Measurements from ENCODE around the gene NFKBIL1. TPM values are rescaled to one million over a fixed set of nuclear protein-coding genes. Genes with fewer than 3 reads are reported as not detected.

Gene NFKBIL1
- total RNA-seq, 1 experiment from 2014 or later: 34.2 TPM

- Histone ChIP-seq H3K4me3 (ENCODE audit: insufficient read depth, low read depth, low read length) (no peak overlapping the region), H3K27me3 (ENCODE audit: control insufficient read depth, insufficient read depth, low read length) (no peaks in the 10 kb centered on the region), H3K36me3 (replicated peaks; ENCODE audit: control insufficient read depth, insufficient read depth, low read length) (no peaks in the 10 kb centered on the region)
- peak; percentile 48 for DNase-seq
Observed at GRCh38 chr6:31597006-31597405, 49.6 kb downstream of the NFKBIL1 start.

DNA sequence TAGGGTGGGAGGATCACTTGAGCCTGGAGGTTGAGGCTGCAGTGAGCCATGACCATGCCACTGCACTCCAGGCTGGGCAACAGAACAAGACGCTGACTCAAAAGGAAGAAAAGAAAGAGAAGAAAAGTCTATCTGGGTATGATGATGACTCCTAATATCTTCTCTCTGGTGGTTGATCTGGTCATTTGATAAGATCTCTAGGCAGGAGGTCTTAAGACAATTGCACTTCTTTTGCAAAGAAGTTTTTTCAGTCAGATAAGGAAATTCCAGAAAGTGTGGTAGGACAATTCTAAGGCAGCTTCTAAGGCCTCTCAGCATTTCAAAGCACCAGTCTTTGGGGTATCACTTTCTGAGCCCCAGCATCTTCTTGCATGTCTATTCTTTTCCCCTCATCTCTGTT lies 59.9 kb downstream of the NFKBIL1 start:
- no peak overlapping the region for H3K4me3 ChIP-seq (ENCODE audit: insufficient read depth, low read depth, low read length)
- DNase-seq: no peak
- no peaks in the 10 kb centered on the region for H3K27me3 ChIP-seq (ENCODE audit: control insufficient read depth, insufficient read depth, low read length)
- H3K36me3 ChIP-seq (replicated peaks; ENCODE audit: control insufficient read depth, insufficient read depth, low read length): no peaks in the 10 kb centered on the region

Other genes starting within 250 kb of the NFKBIL1 start
- 7.3 and 27.3 TPM in 2 replicates for gene HLA-B, start 190.4 kb upstream of the NFKBIL1 start, total RNA-seq (2014; rRNA removed; shearing (Covaris generic))
- 12.0 and 14.7 TPM in 2 replicates for gene MICA, start 144.0 kb upstream of the NFKBIL1 start, total RNA-seq (2014; rRNA removed; shearing (Covaris generic))
- 50.3 and 55.4 TPM in 2 replicates for gene MICB, start 49.5 kb upstream of the NFKBIL1 start, total RNA-seq (2014; rRNA removed; shearing (Covaris generic))
- not detected in 2 replicates for gene MCCD1, start 18.6 kb upstream of the NFKBIL1 start, total RNA-seq (2014; rRNA removed; shearing (Covaris generic))
- gene DDX39B, start 5.6 kb upstream of the NFKBIL1 start, total RNA-seq (2014; rRNA removed; shearing (Covaris generic)): 787 and 872 TPM in 2 replicates
- gene ATP6V1G2, start 1.0 kb upstream of the NFKBIL1 start, total RNA-seq (2014; rRNA removed; shearing (Covaris generic)): 3.5 and 7.0 TPM in 2 replicates
- 0.44 TPM in 1 of 2 replicates, not detected in the other for gene LTA, start 24.7 kb downstream of the NFKBIL1 start, total RNA-seq (2014; rRNA removed; shearing (Covaris generic))
- gene TNF, start 28.0 kb downstream of the NFKBIL1 start, total RNA-seq (2014; rRNA removed; shearing (Covaris generic)): not detected in 2 replicates
- 0.35 TPM in 1 of 2 replicates, not detected in the other for gene LTB, start 34.8 kb downstream of the NFKBIL1 start, total RNA-seq (2014; rRNA removed; shearing (Covaris generic))
- not detected in 2 replicates for gene LST1, start 38.7 kb downstream of the NFKBIL1 start, total RNA-seq (2014; rRNA removed; shearing (Covaris generic))
- not detected in 2 replicates for gene NCR3, start 45.4 kb downstream of the NFKBIL1 start, total RNA-seq (2014; rRNA removed; shearing (Covaris generic))
- 0.48 and 1.4 TPM in 2 replicates for gene AIF1, start 67.6 kb downstream of the NFKBIL1 start, total RNA-seq (2014; rRNA removed; shearing (Covaris generic))
- 163 and 176 TPM in 2 replicates for gene PRRC2A, start 73.1 kb downstream of the NFKBIL1 start, total RNA-seq (2014; rRNA removed; shearing (Covaris generic))
- gene BAG6, start 105.1 kb downstream of the NFKBIL1 start, total RNA-seq (2014; rRNA removed; shearing (Covaris generic)): 320 and 331 TPM in 2 replicates
- gene APOM, start 108.3 kb downstream of the NFKBIL1 start, total RNA-seq (2014; rRNA removed; shearing (Covaris generic)): 3.3 and 4.2 TPM in 2 replicates
- 17.3 and 17.6 TPM in 2 replicates for gene C6orf47, start 113.2 kb downstream of the NFKBIL1 start, total RNA-seq (2014; rRNA removed; shearing (Covaris generic))
- gene GPANK1, start 117.4 kb downstream of the NFKBIL1 start, total RNA-seq (2014; rRNA removed; shearing (Covaris generic)): 28.6 and 33.3 TPM in 2 replicates
- gene CSNK2B, start 118.5 kb downstream of the NFKBIL1 start, total RNA-seq (2014; rRNA removed; shearing (Covaris generic)): 197 and 224 TPM in 2 replicates
- gene LY6G5B, start 122.4 kb downstream of the NFKBIL1 start, total RNA-seq (2014; rRNA removed; shearing (Covaris generic)): 2.9 and 4.2 TPM in 2 replicates
- gene LY6G5C, start 133.5 kb downstream of the NFKBIL1 start, total RNA-seq (2014; rRNA removed; shearing (Covaris generic)): 0.70 and 2.0 TPM in 2 replicates
- 35.7 and 39.7 TPM in 2 replicates for gene ABHD16A, start 155.7 kb downstream of the NFKBIL1 start, total RNA-seq (2014; rRNA removed; shearing (Covaris generic))
- gene LY6G6F, start 159.3 kb downstream of the NFKBIL1 start, total RNA-seq (2014; rRNA removed; shearing (Covaris generic)): not detected in 2 replicates
- 2.8 TPM in 1 of 2 replicates, not detected in the other for gene LY6G6D, start 167.7 kb downstream of the NFKBIL1 start, total RNA-seq (2014; rRNA removed; shearing (Covaris generic))
- not detected in 2 replicates for gene LY6G6C, start 174.1 kb downstream of the NFKBIL1 start, total RNA-seq (2014; rRNA removed; shearing (Covaris generic))
- gene MPIG6B, start 175.8 kb downstream of the NFKBIL1 start, total RNA-seq (2014; rRNA removed; shearing (Covaris generic)): not detected in 2 replicates
- 83.6 and 99.2 TPM in 2 replicates for gene DDAH2, start 181.7 kb downstream of the NFKBIL1 start, total RNA-seq (2014; rRNA removed; shearing (Covaris generic))
- gene CLIC1, start 188.9 kb downstream of the NFKBIL1 start, total RNA-seq (2014; rRNA removed; shearing (Covaris generic)): 456 and 621 TPM in 2 replicates
- gene MSH5, start 192.4 kb downstream of the NFKBIL1 start, total RNA-seq (2014; rRNA removed; shearing (Covaris generic)): 19.5 and 28.4 TPM in 2 replicates
- 1.8 and 7.7 TPM in 2 replicates for gene SAPCD1, start 215.0 kb downstream of the NFKBIL1 start, total RNA-seq (2014; rRNA removed; shearing (Covaris generic))
- gene VWA7, start 229.7 kb downstream of the NFKBIL1 start, total RNA-seq (2014; rRNA removed; shearing (Covaris generic)): 0.44 and 2.1 TPM in 2 replicates
- 114 and 115 TPM in 2 replicates for gene VARS1, start 248.1 kb downstream of the NFKBIL1 start, total RNA-seq (2014; rRNA removed; shearing (Covaris generic))

All from H7 (cell line).